ENCODE measurements around the gene LRRC25. TPM values are rescaled to one million over a fixed set of nuclear protein-coding genes. Genes with fewer than 3 reads are reported as not detected.
"Not testable (repeated sequence)": the region's sequence is repeated elsewhere in the genome, so short reads cannot be mapped to it uniquely, and the experiment has no call there.

LRRC25 gene
- total RNA-seq, 1 experiment from 2014 or later, result 0.06 TPM

DNA sequence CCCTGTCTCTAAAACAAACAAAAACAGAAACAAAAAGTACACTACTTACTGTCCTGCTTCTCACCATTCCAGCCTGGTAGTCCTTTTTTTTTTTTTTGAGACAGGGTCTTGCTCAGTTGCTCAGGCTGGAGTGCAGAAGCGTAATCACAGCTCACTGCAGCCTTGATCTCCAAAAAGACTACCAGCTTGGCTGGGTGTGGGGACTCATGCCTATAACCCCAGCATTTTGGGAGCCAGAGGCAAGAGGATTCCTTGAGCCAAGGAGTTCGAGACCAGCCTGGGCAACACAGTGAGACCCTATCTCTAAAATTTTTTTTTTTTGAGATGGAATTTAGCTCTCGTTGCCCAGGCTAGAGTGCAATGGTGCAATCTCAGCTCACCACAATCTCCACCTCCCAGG is 16.6 kb downstream of the LRRC25 start:
- no peak for DNase-seq (ENCODE audit: low spot score)

DNA sequence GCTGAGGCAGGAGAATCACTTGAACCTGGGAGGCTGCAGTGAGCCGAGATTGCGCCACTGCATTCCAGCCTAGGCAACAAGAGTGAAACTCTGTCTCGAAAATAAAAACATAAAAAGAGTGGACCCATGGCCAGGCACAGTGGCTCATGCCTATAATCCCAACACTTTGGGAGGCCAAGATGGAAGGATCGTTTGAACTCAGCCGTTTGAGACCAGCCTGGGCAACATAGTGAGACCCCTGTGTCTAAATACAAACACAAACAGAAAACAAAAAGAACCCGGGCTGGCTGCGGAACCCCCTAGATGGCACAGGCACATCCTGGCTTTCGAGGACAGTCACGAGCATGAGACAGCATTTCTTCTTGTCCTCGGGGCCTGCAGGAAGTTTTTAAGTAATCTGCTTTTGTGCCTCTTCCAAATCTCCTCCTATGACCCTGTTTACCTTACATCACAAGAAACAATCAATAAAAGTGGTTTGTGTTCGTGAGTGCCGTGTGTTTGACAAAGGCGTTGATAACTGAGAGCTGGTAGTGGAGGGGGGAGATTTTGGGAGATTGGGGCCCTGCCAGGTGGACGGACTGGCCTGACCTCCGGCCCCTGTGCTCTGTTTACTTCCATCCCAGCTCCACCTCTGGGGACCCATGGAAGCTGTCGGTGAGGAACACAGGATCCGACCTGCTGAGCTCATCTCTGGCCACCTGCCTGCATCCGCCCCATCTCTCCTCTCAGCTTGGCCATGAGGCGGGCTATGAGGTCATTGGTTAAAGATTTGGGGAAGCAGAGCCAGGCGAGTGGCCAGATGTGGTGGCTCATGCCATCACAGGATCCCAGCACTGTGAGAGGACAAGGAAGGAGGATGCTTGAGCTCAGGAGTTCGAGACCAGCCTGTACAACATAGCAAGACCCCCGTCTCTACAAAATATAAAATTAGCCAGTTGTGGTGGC is 17.3 kb downstream of the LRRC25 start:
- DNase-seq (ENCODE audit: low spot score), result peak; percentile 99

DNA sequence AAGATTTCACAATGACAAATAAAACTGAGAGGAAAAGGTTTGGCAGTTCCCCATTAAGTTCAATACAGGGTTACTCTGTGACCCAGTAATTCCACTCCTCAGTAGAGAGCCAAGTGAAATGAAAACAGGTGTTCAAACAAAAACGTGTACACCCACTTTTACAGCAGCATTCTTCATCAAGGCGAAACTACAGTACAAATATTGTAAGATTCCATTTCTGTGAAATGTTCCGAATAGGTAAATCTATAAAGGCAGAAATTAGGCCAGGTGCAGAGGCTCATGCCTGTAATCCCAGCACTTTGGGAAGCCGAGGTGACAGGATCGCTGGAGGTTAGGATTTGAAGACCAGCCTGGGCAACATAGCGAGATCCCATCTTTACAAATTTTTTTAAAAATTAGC is 20.4 kb downstream of the LRRC25 start:
- no peak for DNase-seq (ENCODE audit: low spot score)

DNA sequence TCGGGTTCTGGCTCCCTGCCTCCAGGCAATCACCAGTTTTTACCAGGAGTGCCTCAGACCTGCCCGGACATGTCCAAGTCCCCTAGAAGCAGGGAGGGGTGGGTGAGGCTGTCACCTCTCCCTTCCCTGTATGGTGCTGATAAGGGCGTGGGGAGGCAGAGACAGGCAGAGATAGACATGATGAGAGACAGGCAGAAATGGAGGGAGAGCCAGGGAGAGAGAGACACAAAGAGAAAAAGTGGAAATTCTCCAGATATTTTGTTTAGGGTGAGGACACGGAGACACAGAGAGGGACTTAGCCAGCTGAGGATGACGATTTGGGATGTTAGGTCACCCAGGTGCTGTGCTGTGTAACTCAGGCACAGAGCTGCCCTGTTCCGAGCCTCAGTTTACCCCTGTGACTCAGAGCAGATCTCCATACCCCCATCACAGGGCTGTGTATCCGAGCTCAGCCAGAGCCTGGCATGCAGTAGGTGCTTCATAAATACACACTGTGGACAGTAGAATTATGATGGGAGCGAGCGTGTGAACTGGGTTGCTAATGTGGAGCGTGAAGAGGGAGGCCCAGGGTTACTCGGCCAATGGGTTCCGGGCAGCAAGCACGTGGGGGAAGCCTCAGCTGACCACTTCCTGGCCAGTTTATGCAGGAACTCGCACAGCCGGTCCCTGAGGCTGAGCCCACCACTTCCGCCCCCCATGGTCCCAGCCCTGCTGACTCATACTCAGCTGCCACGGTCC is 23.4 kb downstream of the LRRC25 start:
- DNase-seq (ENCODE audit: low spot score), result peak; percentile 100

DNA sequence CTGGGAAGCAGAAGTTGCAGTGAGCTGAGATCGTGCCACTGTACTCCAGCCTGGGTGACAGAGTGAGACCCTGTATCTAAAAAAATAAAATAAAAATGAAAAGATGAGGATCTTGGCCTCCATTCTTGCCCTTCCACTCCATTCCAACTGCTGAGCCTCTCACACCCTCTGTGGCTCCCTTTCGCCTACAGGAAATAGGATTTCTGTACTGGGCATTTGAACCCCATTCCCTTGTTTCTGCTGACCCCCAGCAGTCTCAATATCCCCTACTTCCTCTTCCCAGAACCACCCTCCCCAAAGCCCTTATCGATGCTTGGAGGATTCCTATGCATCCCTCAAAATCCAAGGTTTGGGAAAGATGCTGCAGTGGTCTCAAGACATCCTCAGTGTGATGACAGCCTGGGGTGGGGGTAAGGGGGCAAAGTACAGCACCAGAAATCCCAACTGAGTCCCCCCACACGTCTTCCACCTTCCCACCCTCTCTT is 24.0 kb downstream of the LRRC25 start:
- DNase-seq (ENCODE audit: low spot score), result no peak

DNA sequence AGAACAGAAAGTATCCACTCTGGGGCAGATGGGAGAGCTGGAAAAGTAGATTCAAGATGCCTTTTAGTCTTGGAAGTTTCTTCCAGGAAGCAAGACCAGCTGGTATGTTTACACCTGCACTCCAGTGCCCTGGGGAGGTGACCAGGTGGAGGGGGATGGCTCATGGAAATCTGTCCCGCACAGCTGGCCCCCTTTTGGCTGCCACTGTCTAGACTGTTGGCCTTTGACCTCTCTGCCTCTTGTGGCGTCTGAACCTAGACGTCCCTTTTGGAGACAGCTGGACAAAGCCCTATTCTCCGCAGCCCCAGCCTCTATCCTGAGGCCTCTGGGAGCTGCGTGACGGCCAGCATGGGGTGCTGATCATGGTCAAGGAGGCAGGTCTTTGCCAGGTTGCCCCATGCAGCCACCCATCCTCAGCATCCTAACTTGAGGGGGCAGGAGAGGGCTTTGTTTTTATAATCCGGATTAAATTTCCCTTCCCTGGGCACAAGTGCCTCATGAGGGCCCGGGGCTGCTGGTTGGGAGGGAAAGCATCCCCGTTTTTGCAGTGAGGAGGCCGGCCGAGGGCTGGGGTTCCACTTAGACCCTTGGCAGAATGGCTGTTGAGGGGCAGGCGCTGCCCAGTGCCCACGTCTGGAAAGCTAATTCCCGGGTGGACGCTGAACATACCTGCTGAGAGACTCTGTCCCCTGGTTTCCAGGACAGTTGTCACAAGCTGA is 28.8 kb downstream of the LRRC25 start:
- DNase-seq (ENCODE audit: low spot score), result no peak

DNA sequence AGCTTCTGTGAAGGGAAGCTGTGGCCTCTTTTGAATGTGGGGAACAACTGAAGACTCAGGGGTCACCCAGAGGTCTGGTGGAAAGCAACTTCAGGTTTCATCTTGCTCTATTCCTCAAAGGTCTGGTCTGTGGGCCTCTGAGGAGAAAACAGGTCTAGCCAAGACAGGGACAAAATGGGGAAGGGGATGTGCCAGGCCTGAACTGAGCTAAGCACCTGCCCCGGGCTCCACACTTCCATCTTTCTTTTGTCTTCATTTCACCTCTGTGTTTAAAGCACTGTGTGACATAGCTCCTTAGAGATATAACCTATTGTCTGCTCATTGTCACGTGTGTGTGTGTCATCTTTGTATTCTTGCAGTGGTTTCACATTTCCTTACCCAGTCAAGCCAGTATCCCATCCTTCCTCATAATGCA is 31.4 kb downstream of the LRRC25 start:
- no peak for DNase-seq (ENCODE audit: low spot score)

DNA sequence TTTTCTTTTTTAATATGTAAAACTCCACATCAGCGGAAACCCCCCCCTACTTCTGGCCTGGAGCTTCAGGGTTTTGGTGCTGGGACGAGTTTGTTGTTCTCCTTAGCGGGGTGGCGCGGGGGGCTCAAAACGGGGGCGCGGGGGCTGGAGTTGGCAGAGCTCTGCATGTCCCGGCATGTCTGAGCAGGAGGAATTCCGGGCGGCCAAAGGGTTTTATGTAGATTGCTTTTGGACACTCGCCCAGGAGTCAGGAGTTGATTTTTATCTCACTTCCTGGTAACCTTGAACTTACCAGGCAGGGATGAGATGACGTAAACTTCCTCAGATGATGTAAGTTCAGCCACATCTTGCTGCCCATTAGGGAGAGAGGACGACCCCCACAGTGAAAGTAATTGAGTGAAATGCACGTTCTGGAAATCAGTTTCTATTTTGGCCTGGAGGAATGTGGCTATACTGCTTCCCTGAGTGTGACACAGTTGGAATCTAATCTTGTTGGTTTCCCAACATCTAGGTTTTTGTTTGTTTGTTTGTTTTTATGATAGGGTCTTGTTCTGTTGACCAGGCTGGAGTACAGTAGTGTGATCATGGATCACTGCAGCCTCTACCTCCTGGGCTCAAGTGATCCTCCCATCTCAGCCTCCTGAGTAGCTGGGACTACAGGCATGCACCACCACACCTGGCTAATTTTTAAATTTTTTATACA is 32.4 kb downstream of the LRRC25 start:
- DNase-seq (ENCODE audit: low spot score), result peak; percentile 100

DNA sequence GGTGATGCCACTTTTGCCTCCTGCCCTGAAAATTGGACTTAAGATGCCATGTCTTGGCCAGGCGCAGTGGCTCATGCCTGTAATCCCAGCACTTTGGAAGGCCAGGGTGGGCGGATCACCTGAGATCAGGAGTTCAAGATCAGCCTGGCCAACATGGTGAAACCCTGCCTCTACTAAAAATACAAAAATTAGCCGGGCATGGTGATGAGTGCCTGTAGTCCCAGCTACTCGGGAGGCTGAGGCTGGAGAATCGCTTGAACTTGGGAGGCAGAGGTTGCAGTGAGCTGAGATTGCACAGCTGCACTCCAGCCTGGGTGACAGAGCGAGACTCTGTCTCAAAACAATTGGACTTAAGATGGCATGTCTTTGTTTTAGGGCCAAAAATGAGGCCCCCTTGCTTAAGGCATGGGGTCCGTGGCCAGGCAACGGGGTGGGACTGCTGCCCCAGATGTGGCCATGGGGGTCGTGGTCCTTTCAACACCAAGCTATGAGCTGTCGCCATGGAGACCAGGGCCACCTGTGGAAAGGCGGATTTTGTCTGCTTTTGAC is 33.1 kb downstream of the LRRC25 start:
- DNase-seq (ENCODE audit: low spot score), result not testable (repeated sequence)

DNA sequence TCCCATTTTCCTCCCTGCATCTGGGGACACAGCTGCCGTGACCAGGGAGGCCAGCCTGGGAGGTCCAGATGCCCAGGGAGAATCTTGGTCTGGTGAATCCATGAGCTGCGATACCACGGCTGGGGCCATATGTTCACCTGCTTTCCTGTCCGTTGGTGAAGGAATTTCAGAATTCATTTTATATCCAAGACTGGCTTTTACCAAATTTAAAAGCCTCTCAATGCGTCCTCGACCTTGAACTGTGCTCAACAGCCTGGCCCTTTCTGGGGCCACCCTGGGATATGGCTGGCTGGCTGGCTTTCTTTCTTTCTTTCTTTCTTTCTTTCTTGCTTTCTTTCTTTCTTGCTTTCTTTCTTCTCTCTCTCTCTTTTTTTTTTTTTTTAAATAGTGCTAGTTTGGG is 33.6 kb downstream of the LRRC25 start:
- no peak for DNase-seq (ENCODE audit: low spot score)

DNA sequence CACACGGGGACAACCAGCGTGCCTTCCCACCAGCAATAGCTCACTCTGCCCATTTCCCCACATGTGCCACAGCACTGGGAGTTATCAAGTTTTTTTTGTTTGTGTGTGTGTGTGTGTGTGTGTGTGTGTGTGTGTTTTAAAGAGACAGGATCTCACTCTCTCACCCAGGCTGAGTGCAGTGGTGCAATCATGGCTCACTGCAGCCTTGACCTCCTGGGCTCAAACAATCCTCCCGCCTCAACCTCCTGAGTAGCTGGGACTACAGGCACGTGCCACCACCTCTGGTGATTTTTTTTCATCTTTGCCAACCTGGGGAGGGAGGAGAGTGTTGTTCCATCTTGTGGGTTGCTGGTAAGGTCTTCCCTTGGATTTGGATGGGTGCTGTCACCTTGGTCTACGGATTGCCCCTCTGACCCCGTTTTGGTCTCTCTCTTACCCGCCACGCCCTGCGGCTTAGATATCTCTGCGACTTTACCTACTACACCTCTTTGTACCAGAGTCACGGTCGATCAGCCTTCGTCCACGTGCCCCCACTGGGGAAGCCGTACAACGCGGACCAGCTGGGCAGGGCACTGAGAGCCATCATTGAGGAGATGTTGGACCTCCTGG is 34.4 kb downstream of the LRRC25 start:
- no peak for DNase-seq (ENCODE audit: low spot score)

DNA sequence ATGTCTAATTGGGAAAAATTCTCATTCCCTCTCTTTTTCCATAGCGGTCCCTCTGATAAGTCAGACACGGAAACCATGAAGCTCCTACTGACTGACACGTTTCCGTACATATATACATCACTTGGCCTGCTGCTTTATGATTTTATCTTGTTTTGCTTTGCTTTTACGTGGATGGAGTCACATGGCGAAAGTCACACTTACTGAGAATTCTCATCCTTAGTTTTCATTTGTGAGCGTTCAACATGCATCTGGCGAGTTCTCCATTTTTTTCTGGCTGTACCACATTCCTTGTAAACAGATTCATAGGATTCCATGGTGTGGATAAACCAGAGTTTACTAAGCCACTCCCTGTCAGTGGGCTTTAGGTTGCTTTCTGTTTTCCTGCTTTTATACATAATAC is 35.8 kb downstream of the LRRC25 start:
- DNase-seq (ENCODE audit: low spot score), result no peak

DNA sequence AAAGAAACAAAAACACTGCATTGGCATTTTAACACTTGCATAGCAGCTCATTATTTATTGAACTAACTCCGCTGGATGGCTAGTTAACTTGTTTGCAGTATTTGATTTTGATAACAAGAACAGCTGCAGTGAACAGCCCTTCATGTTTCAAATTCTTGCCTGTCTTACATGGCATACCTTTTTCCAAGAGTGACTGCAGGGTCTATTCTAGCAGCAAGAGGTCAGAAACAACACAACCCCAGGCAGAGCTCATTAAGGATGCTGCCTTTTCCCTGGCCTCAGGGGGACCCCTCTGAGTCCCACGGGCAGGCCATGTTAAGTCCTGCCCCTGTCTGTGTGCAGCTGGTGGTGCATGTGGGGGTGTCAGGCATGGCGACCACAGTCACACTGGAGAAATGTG is 40.4 kb downstream of the LRRC25 start:
- DNase-seq (ENCODE audit: low spot score), result no peak

DNA sequence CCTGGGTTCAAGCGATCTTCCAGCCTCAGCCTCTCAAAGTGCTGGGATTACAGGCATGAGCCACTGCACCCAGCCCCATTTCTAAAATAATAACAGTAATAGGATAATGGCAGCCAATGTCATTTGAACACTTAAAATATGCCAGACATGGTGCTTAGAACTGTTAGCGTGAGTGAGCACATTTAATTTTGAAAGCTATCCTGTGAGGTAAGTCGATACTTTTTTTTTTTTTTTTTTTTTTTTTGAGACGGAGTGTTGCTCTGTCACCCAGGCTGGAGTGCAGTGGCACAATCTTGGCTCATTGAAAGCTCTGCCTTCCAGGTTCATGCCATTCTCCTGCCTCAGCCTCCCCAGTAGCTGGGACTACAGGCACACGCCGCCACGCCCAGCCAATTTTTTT is 42.7 kb downstream of the LRRC25 start:
- DNase-seq (ENCODE audit: low spot score), result not testable (repeated sequence)

DNA sequence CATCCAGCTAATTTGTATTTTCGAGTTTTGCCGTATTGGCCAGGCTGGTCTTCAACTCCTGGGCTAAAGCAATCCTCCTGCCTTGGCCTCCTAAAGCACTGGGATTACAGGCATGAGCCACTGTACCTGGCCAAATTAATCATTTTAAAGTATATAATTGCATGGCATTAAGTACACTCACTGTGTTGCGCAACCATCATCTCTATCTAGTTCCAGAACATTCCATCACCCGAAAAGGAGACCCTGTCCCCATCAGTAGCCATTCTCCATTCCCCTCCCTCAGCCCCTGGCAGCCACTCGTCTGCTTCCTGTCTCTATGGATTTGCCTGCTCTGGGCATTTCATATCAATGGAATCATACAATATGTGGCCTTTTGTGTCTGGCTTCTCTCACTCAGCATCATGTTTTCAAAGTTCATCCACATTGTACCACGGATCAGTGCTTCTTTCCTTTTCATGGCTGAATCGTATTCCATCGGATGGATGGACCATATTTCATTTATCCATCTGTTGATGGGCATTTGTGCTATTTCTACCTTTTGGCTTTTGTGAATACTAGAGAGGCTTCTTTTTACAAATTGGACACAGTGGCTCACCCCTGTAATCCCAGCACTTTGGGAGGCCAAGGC is 43.9 kb downstream of the LRRC25 start:
- DNase-seq (ENCODE audit: low spot score), result no peak

DNA sequence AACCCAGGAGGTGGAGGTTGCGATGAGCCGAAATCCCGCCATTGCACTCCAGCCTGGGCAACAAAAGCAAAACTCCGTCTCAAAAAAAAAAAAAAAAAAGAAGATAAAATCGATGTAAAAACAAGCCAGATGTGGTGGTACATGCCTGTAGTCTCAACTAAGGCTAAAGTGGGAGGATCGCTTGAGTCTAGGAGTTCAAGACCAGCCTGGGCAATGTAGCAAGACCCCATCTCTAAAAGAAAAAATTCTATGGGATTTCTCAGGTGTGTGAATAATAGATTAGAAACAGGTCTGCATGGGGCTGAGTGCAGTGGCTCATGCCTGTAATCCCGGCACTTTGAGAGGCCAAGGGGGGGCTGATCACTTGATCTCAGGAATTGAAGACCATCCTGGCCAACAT is 45.9 kb downstream of the LRRC25 start:
- no peak for DNase-seq (ENCODE audit: low spot score)

DNA sequence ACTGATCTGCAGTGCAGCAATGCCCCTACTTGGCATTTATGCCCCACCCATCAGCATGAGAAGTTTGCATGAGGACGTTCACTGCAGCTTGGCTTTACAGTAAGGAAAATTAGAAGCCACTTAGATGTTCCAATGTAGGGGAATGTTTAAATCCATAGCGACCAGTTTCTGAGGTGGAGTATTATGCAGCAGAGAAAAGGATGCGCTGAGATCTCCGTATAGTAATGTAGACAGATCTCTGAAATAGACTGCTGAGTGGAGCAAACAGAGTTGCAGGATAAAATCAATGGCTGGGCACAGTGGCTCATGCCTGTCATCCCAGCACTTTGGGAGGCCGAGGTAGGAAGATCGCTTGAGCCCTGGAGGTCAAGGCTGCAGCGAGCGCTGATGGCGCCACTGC is 46.9 kb downstream of the LRRC25 start:
- DNase-seq (ENCODE audit: low spot score), result no peak

DNA sequence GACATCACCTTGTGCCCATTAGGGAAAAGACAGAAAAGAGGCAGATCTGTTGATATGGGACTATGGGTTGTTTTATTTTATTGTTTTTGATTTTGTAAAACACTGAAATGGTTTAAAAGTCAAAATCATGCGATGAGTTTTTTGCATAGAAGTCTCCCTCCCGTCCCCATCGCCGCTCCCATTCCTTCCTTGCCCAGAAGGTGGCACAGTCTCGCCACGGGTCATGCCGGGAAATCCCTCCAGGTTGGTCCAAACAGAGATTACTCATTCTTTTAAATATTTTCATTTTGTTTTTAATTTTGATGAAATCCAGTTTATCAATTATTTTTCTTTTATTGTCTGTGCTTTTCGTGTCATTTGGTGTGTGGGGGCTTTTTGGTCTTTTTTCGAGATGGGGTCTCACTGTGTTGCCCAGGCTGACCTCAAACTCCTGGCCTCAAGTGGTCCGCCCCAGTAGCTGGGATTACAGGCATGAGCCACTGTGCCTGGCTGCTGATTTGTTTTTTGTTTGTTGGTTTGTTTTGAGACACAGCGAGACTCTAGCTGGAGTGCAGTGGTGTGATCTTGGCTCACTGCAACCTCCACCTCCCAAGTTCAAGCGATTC is 47.8 kb downstream of the LRRC25 start:
- peak; percentile 63 for DNase-seq (ENCODE audit: low spot score)

DNA sequence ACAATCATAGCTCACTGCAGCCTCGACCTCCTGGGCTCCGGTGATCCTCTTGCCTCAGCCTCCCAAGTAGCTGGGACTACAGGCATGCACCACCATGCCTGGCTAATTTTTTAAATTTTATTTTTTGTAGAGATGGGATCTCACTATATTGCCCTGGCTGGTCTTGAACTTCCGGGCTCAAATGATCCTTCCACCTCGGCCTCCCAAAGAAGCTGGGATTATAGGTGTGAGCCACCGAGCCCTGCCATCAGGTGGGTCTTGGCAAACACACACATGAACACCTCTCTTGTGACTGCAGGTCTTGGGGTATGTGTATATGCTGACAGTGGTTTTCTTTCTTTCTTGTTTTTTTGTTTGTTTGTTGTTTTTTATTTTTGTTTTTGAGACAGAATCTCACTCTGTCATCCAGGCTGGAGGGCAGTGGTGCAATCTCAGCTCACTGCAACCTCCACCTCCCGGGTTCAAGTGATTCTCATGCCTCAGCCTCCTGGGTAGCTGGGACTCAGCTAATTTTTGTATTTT is 48.5 kb downstream of the LRRC25 start:
- not testable (repeated sequence) for DNase-seq (ENCODE audit: low spot score)

DNA sequence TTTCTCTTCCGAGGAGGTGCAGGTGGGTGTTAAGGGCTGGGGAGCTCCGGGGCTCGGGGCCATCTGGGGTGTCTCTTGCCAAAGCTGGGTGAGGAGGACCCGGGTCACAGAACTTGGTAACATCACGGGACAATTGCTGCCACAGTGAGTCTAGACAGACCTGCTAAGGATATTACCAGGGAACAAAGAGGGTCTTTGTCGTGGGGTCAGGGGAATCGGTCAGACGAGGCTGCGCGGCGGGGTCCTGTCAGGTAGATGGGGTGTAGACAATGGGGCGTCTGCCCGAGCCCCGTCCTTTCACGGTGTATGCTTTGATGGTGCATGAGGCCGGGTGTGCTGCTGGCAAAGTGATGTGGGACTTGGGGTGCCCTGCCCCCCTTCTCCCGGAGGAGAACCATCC is 49.3 kb downstream of the LRRC25 start:
- no peak for DNase-seq (ENCODE audit: low spot score)
